ENCODE results near the gene PPCDC. TPM values are rescaled to one million over a fixed set of nuclear protein-coding genes. Genes with fewer than 3 reads are reported as not detected.
A peak's percentile ranks its signal among the peaks of the same experiment; 100 is the strongest.

Gene PPCDC
- total and polyA plus RNA-seq, 2 of the 4 experiments (the other 2 are of a cell fraction) = 13.3 to 16.3 TPM

GRCh38 chr15:74995779-74996765 is 27.3 kb upstream of the PPCDC start:
- WGBS, 2 experiments (ENCODE audit: extremely low coverage in 2 of 2, insufficient read length in 1 of 2) = 16% methylated on average over 3 of the region's 42 CpGs; no CpG with 5 or more reads in 1 of the 2 experiments
- H4K91ac ChIP-seq (ENCODE audit: insufficient read depth, low read depth, low read length) = no peak overlapping the region
- H3K4me1 ChIP-seq (ENCODE audit: control insufficient read depth, insufficient read depth, low read length) = no peaks in the 10 kb centered on the region
- H4K8ac ChIP-seq (ENCODE audit: low read depth in 2 of 2, low read length in 2 of 2) = 0 out of 4 replicates have a peak overlapping the region, but pooled peaks of 1 of the 2 experiments have one; percentile 39
- H3K9ac ChIP-seq (ENCODE audit: low read depth, low read length) = peak overlapping the region; percentile 57
- no TSS peak for BruUV-seq (replicated peaks)
- no peak overlapping the region for H3K27ac ChIP-seq (ENCODE audit: insufficient read depth, low read length)
- no peaks in the 10 kb centered on the region for H3K9me1 ChIP-seq (ENCODE audit: insufficient read depth, low read length)
- H3K18ac ChIP-seq (ENCODE audit: low read depth, low read length) = no peak overlapping the region
- H3K79me1 ChIP-seq (ENCODE audit: low read depth in 1 of 2, low read length in 2 of 2) = no peaks in the 10 kb centered on the region
- H3K36me3 ChIP-seq (ENCODE audit: control insufficient read depth, insufficient read depth, low read length) = no peaks in the 10 kb centered on the region
- dilution Hi-C loops (cut with HindIII; ENCODE audit: low sequenced_read_pairs, unreplicated experiment) (no loop called here), intact Hi-C loops (cut with micrococcal nuclease) (no loop called here), in situ Hi-C loops (cut with MboI; ENCODE audit: low sequenced_read_pairs) (no loop called here)
- no peak overlapping the region for H2AK9ac ChIP-seq (replicated peaks; ENCODE audit: low read depth, low read length, poor library complexity)
- ChIA-PET POLR2A (ENCODE audit: unreplicated experiment) (no interaction called here), CTCF (interaction anchor here (0.7 to 1.1 kb wide), 3 partner anchors 39 to 380 kb away, joined by 3 to 4 read pairs (median 3); partner anchors contain the start of genes C15orf39, CLK3 and RPP25)
- DNase-seq (no peak), ATAC-seq (ENCODE audit: low read depth) (peak; percentile 5; the same call in 1 of the 2 replicates)
- H2AFZ ChIP-seq (replicated peaks; ENCODE audit: low read length, poor library complexity) = peak overlapping the region; percentile 93
- no peak overlapping the region for H3K4ac ChIP-seq (ENCODE audit: low read depth, low read length)
- H3K4me2 ChIP-seq (ENCODE audit: low read depth, low read length) = peak overlapping the region; percentile 88
- peaks cover 4% of the 10 kb centered on the region; the same call in 1 of the 2 replicates for H3K9me3 ChIP-seq (ENCODE audit: control insufficient read depth, insufficient read depth, low read length)
- no peak overlapping the region for H3K23ac ChIP-seq (ENCODE audit: low read depth, low read length)
- peaks cover 24% of the 10 kb centered on the region for H3K27me3 ChIP-seq (ENCODE audit: control insufficient read depth, insufficient read depth, low read length)
- H3K56ac ChIP-seq (ENCODE audit: extremely low read depth, insufficient read depth, low read length) = no peak overlapping the region
- H2BK15ac ChIP-seq (ENCODE audit: low read depth, low read length) = no peak overlapping the region
- TF ChIP-seq MAFK (IDR thresholded peaks at IDR 0.05; ENCODE audit: low read depth, low read length) (no peak), FOS (IDR thresholded peaks at IDR 0.05; ENCODE audit: low read depth, low read length) (no peak), POLR2A (IDR thresholded peaks at IDR 0.05; ENCODE audit: low read depth, low read length) (no peak), RCOR1 (IDR thresholded peaks at IDR 0.05; ENCODE audit: insufficient replicate concordance, low read length) (no peak), MAZ (IDR thresholded peaks at IDR 0.05; ENCODE audit: borderline replicate concordance, low read depth, low read length) (no peak)
- TF ChIP-seq, protein P1, sequence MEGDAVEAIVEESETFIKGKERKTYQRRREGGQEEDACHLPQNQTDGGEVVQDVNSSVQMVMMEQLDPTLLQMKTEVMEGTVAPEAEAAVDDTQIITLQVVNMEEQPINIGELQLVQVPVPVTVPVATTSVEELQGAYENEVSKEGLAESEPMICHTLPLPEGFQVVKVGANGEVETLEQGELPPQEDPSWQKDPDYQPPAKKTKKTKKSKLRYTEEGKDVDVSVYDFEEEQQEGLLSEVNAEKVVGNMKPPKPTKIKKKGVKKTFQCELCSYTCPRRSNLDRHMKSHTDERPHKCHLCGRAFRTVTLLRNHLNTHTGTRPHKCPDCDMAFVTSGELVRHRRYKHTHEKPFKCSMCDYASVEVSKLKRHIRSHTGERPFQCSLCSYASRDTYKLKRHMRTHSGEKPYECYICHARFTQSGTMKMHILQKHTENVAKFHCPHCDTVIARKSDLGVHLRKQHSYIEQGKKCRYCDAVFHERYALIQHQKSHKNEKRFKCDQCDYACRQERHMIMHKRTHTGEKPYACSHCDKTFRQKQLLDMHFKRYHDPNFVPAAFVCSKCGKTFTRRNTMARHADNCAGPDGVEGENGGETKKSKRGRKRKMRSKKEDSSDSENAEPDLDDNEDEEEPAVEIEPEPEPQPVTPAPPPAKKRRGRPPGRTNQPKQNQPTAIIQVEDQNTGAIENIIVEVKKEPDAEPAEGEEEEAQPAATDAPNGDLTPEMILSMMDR (conservative IDR thresholded peaks at IDR 0.05; ENCODE audit: low read depth, low read length) = no peak
- H3K14ac ChIP-seq (replicated peaks; ENCODE audit: low read depth, low read length) = no peak overlapping the region
- H3K4me3 ChIP-seq (ENCODE audit: insufficient read depth, low read depth, low read length) = peak overlapping the region; percentile 72
- no peak overlapping the region for H2BK120ac ChIP-seq (ENCODE audit: low read depth, low read length)
- H4K5ac ChIP-seq (ENCODE audit: low read depth, low read length) = no peak overlapping the region
- no peak overlapping the region for H2BK5ac ChIP-seq (ENCODE audit: low read depth, low read length, poor library complexity, severe bottlenecking)
- no peaks in the 10 kb centered on the region; the same call in 1 of the 2 replicates for H4K20me1 ChIP-seq (ENCODE audit: insufficient read depth, low read length)
- no peak overlapping the region for H2BK20ac ChIP-seq (ENCODE audit: low read depth, low read length)
- no peak overlapping the region for H2AK5ac ChIP-seq (ENCODE audit: low read depth, low read length)
